Fibroblast of lung (primary cell): Measurements from ENCODE around the gene MBNL1. TPM values are rescaled to one million over a fixed set of nuclear protein-coding genes. Genes with fewer than 3 reads are reported as not detected.

ENCODE experiments used
- DNase-seq, 2 donors: peaks; one replicate each; pipeline versions ENCODE4 v3.0.0 to v3.0.0-alpha.2; 2010; ENCODE audit warnings: low read depth in 2 of 2
- H2AFZ ChIP-seq: 2 replicates; pipeline ENCODE4 v1.5.1; 2012; ENCODE audit warnings: low read length, control low read depth, inconsistent platforms
- H3K27ac ChIP-seq: 2 replicates; pipeline ENCODE4 v1.5.1; 2011; ENCODE audit warnings: low read length, control low read depth; ENCODE audit not compliant: insufficient read depth
- H3K27me3 ChIP-seq: 2 replicates; pipeline ENCODE4 v1.5.1; 2011; ENCODE audit warnings: mild to moderate bottlenecking, low read length; ENCODE audit not compliant: control insufficient read depth, insufficient read depth
- H3K36me3 ChIP-seq: 2 replicates; pipeline ENCODE4 v1.5.1; 2011; ENCODE audit warnings: low read length; ENCODE audit not compliant: control insufficient read depth, insufficient read depth
- H3K4me1 ChIP-seq: 2 replicates; pipeline ENCODE4 v1.5.1; 2011; ENCODE audit warnings: low read length; ENCODE audit not compliant: control insufficient read depth, insufficient read depth; ENCODE audit errors: extremely low read depth
- H3K4me2 ChIP-seq: 2 replicates; pipeline ENCODE4 v1.5.1; 2011; ENCODE audit warnings: low read length, control low read depth; ENCODE audit not compliant: insufficient read depth; ENCODE audit errors: extremely low read depth
- H3K4me3 ChIP-seq, 4 experiments: fragments of 200-600 bp in 1 of 4; sonication (generic) in 1 of 4; replicated peaks in 1 of 4; 2 replicates each; pipeline ENCODE4 v1.5.1; 2011 to 2016; ENCODE audit warnings: low read length in 4 of 4, low read depth in 3 of 4, mild to moderate bottlenecking in 3 of 4, control low read depth in 2 of 4, inconsistent platforms in 1 of 4, mixed read lengths in 1 of 4; ENCODE audit not compliant: insufficient read depth in 1 of 4; ENCODE audit errors: control extremely low read depth in 1 of 4
- H3K79me2 ChIP-seq: 2 replicates; pipeline ENCODE4 v1.5.1; 2012; ENCODE audit warnings: mild to moderate bottlenecking, low read length, inconsistent platforms; ENCODE audit not compliant: control insufficient read depth, insufficient read depth
- H3K9ac ChIP-seq: 2 replicates; pipeline ENCODE4 v1.5.1; 2011; ENCODE audit warnings: mild to moderate bottlenecking, low read length, control low read depth; ENCODE audit not compliant: insufficient read depth
- H3K9me3 ChIP-seq: 2 replicates; pipeline ENCODE4 v1.5.1; 2012; ENCODE audit warnings: low read depth, low read length; ENCODE audit not compliant: control insufficient read depth, insufficient read depth
- H4K20me1 ChIP-seq: 2 replicates; pipeline ENCODE4 v1.5.1; 2011; ENCODE audit warnings: low read length; ENCODE audit not compliant: control insufficient read depth, insufficient read depth; ENCODE audit errors: extremely low read depth
- CTCF ChIP-seq, 2 donors: IDR thresholded peaks in 1 of 2; conservative IDR thresholded peaks in 1 of 2; 1 replicate in 1 of 2; 2 replicates in 1 of 2; pipeline ENCODE4 v1.5.1; 2011 to 2012; ENCODE audit warnings: low read length in 2 of 2, control low read depth in 1 of 2, inconsistent platforms in 1 of 2, low read depth in 1 of 2, mild to moderate bottlenecking in 1 of 2
- EZH2 ChIP-seq: IDR thresholded peaks from 2 replicates; pipeline ENCODE4 v1.5.1; 2012; ENCODE audit warnings: low read length, control low read depth, mild to moderate bottlenecking; ENCODE audit errors: missing control alignments
- polyA plus RNA-seq, 2 donors: library from polyadenylated mRNA; depleted of rRNA in 1 of 2; stranded (reverse) in 1 of 2; unstranded in 1 of 2; fragments of >200 nt; gene quantifications; 2 replicates each; pipeline ENCODE4 v1.2.1, GENCODE V29; 2011 to 2012; ENCODE audit warnings: missing spikeins in 1 of 2
- total RNA-seq: library from RNA; depleted of rRNA; stranded (reverse); fragments of >200 nt; gene quantifications from 2 replicates; pipeline ENCODE4 v1.2.1, GENCODE V29; 2014

The MBNL1 gene
- total and polyA plus RNA-seq, 2 donors (not counting 1 experiment from before 2014, with no cell fraction given), result 150 to 213 TPM

- Histone ChIP-seq H3K27ac (no peak overlapping the region), H3K4me2 (no peak overlapping the region), H3K4me1 (peaks cover 10% of the 10 kb centered on the region)
These were observed 23.6 kb downstream of the MBNL1 start for GRCh38 chr3:152292366-152292765.

GRCh38 chr3:152293347-152294006, 24.7 kb downstream of the MBNL1 start:
- Histone ChIP-seq H3K4me2 (no peak overlapping the region), H2AFZ (no peak overlapping the region), H3K4me1 (peaks cover 10% of the 10 kb centered on the region), H3K4me3 (no peak overlapping the region), H4K20me1 (no peaks in the 10 kb centered on the region), H3K9ac (no peak overlapping the region), H3K79me2 (peaks cover 99% of the 10 kb centered on the region), H3K27ac (no peak overlapping the region), H3K27me3 (no peaks in the 10 kb centered on the region), H3K9me3 (no peaks in the 10 kb centered on the region), H3K36me3 (no peaks in the 10 kb centered on the region)
- no peak for DNase-seq
- TF ChIP-seq EZH2, result no peak
- no peak for TF ChIP-seq CTCF (conservative IDR thresholded peaks at IDR 0.05 in 1 of 2, IDR thresholded peaks at IDR 0.05 in 1 of 2; ENCODE audit: low read depth in 1 of 2, low read length in 2 of 2)

More at GRCh38 chr3:152292366-152292765, 23.6 kb downstream of the MBNL1 start:
- no peak overlapping the region for H3K4me3 ChIP-seq
- H4K20me1 ChIP-seq, result no peaks in the 10 kb centered on the region
- H3K27me3 ChIP-seq, result no peaks in the 10 kb centered on the region
- TF ChIP-seq EZH2 (no peak), CTCF (conservative IDR thresholded peaks at IDR 0.05 in 1 of 2, IDR thresholded peaks at IDR 0.05 in 1 of 2; ENCODE audit: low read depth in 1 of 2, low read length in 2 of 2) (no peak)
- H3K36me3 ChIP-seq, result no peaks in the 10 kb centered on the region
- H3K9ac ChIP-seq, result no peak overlapping the region
- peaks cover 99% of the 10 kb centered on the region for H3K79me2 ChIP-seq
- no peak for DNase-seq
- H2AFZ ChIP-seq, result no peak overlapping the region
- H3K9me3 ChIP-seq, result no peaks in the 10 kb centered on the region

GRCh38 chr3:152295344-152295743, 26.6 kb downstream of the MBNL1 start:
- H3K27ac ChIP-seq, result no peak overlapping the region
- H4K20me1 ChIP-seq, result no peaks in the 10 kb centered on the region
- H3K27me3 ChIP-seq, result no peaks in the 10 kb centered on the region
- H3K36me3 ChIP-seq, result no peaks in the 10 kb centered on the region
- H3K4me2 ChIP-seq, result no peak overlapping the region
- H3K9ac ChIP-seq, result no peak overlapping the region
- no peaks in the 10 kb centered on the region for H3K9me3 ChIP-seq
- H3K79me2 ChIP-seq, result peaks cover 94% of the 10 kb centered on the region
- no peak overlapping the region for H2AFZ ChIP-seq
- H3K4me3 ChIP-seq, result no peak overlapping the region
- DNase-seq, result no peak
- TF ChIP-seq EZH2 (no peak), CTCF (conservative IDR thresholded peaks at IDR 0.05 in 1 of 2, IDR thresholded peaks at IDR 0.05 in 1 of 2; ENCODE audit: low read depth in 1 of 2, low read length in 2 of 2) (no peak)
- peaks cover 19% of the 10 kb centered on the region for H3K4me1 ChIP-seq
